Loucy (cell line): ENCODE results near the gene NUDT16.

Source experiments
- H2AFZ ChIP-seq: fragments of 200-600 bp; sonication (generic); 2 replicates; pipeline ENCODE4 v1.6.0; 2016; ENCODE audit warnings: antibody characterized with exemption, mild to moderate bottlenecking, low read length, moderate library complexity
- H3F3A ChIP-seq: fragments of 200-600 bp; 2 replicates; pipeline ENCODE4 v1.6.0; 2016; ENCODE audit warnings: antibody characterized with exemption, low read depth, mild to moderate bottlenecking
- H3K27me3 ChIP-seq: fragments of 200-600 bp; sonication (generic); 2 replicates; pipeline ENCODE4 v1.6.1; 2014; ENCODE audit warnings: low read length, mild to moderate bottlenecking; ENCODE audit not compliant: insufficient read depth, poor library complexity, severe bottlenecking
- H3K36me3 ChIP-seq: fragments of 200-600 bp; sonication (generic); 2 replicates; pipeline ENCODE4 v1.6.1; 2016; ENCODE audit warnings: low read length; ENCODE audit not compliant: insufficient read depth
- H3K4me1 ChIP-seq: fragments of 200-600 bp; sonication (generic); 2 replicates; pipeline ENCODE4 v1.5.1; 2014; ENCODE audit warnings: low read length, mild to moderate bottlenecking; ENCODE audit not compliant: insufficient read depth, poor library complexity, severe bottlenecking
- H3K4me2 ChIP-seq: fragments of 200-600 bp; sonication (generic); 2 replicates; pipeline ENCODE4 v1.6.0; 2014; ENCODE audit warnings: antibody characterized with exemption, low read length, low read depth, mild to moderate bottlenecking; ENCODE audit not compliant: poor library complexity, severe bottlenecking
- H3K4me3 ChIP-seq: fragments of 200-600 bp; sonication (generic); 2 replicates; pipeline ENCODE4 v1.5.1; 2014; ENCODE audit warnings: low read length, mild to moderate bottlenecking, mixed read lengths; ENCODE audit not compliant: poor library complexity, severe bottlenecking
- H3K79me2 ChIP-seq: fragments of 200-600 bp; sonication (generic); 2 replicates; pipeline ENCODE4 v1.6.1; 2014; ENCODE audit warnings: low read length; ENCODE audit not compliant: insufficient read depth
- H3K9ac ChIP-seq: fragments of 200-600 bp; sonication (generic); 2 replicates; pipeline ENCODE4 v1.6.0; 2014; ENCODE audit warnings: mild to moderate bottlenecking, low read depth, low read length, moderate library complexity; ENCODE audit not compliant: poor library complexity, severe bottlenecking
- H3K9me2 ChIP-seq: fragments of 200-600 bp; sonication (generic); replicated peaks from 2 replicates; pipeline ENCODE4 v1.6.1; 2016; ENCODE audit warnings: low read depth, low read length, mixed read lengths
- H3K9me3 ChIP-seq: fragments of 200-600 bp; sonication (generic); 2 replicates; pipeline ENCODE4 v1.6.1; 2014; ENCODE audit warnings: mild to moderate bottlenecking, antibody characterized with exemption, low read length, low read depth; ENCODE audit not compliant: insufficient read depth
- H4K20me1 ChIP-seq: fragments of 200-600 bp; sonication (generic); 2 replicates; pipeline ENCODE4 v1.6.0; 2014; ENCODE audit warnings: antibody characterized with exemption, low read length, mild to moderate bottlenecking; ENCODE audit not compliant: insufficient read depth, poor library complexity, severe bottlenecking
- CTCF ChIP-seq: fragments of 200-600 bp; sonication (generic); conservative IDR thresholded peaks from 2 replicates; pipeline ENCODE4 v1.5.1; 2014; ENCODE audit warnings: mild to moderate bottlenecking, antibody characterized with exemption, low read length
- EZH2phosphoT487 ChIP-seq: fragments of 200-600 bp; IDR thresholded peaks from 2 replicates; pipeline ENCODE4 v1.6.1; 2018; ENCODE audit warnings: antibody characterized with exemption, mild to moderate bottlenecking, moderate library complexity, borderline replicate concordance

The NUDT16 gene

GRCh38 chr3:131390331-131390730, 8.8 kb downstream of the NUDT16 start:
- Histone ChIP-seq H3K9me2 (no peaks in the 10 kb centered on the region), H3K4me3 (no peak overlapping the region), H4K20me1 (no peaks in the 10 kb centered on the region), H2AFZ (no peak overlapping the region), H3K27me3 (no peaks in the 10 kb centered on the region), H3F3A (no peaks in the 10 kb centered on the region), H3K79me2 (no peaks in the 10 kb centered on the region), H3K4me2 (no peak overlapping the region), H3K9me3 (no peaks in the 10 kb centered on the region), H3K9ac (no peak overlapping the region), H3K36me3 (no peaks in the 10 kb centered on the region), H3K4me1 (no peaks in the 10 kb centered on the region)
- TF ChIP-seq CTCF (no peak), EZH2phosphoT487 (no peak)

GRCh38 chr3:131393051-131393450, 11.5 kb downstream of the NUDT16 start:
- Histone ChIP-seq H3K9me2 (no peaks in the 10 kb centered on the region), H3K4me1 (no peaks in the 10 kb centered on the region), H3K36me3 (no peaks in the 10 kb centered on the region), H3K9me3 (no peaks in the 10 kb centered on the region), H3K4me3 (no peak overlapping the region), H2AFZ (no peak overlapping the region), H3K79me2 (no peaks in the 10 kb centered on the region), H4K20me1 (no peaks in the 10 kb centered on the region), H3F3A (no peaks in the 10 kb centered on the region), H3K27me3 (no peaks in the 10 kb centered on the region), H3K9ac (no peak overlapping the region), H3K4me2 (no peak overlapping the region)
- TF ChIP-seq EZH2phosphoT487 (no peak), CTCF (no peak)

GRCh38 chr3:131393868-131394267, 12.3 kb downstream of the NUDT16 start:
- TF ChIP-seq CTCF (no peak), EZH2phosphoT487 (no peak)
- no peaks in the 10 kb centered on the region for H3K79me2 ChIP-seq
- no peak overlapping the region for H3K4me2 ChIP-seq
- H3K36me3 ChIP-seq: no peaks in the 10 kb centered on the region
- H3K27me3 ChIP-seq: no peaks in the 10 kb centered on the region
- no peaks in the 10 kb centered on the region for H3K9me3 ChIP-seq
- H3K4me1 ChIP-seq: no peaks in the 10 kb centered on the region
- no peaks in the 10 kb centered on the region for H3F3A ChIP-seq
- no peaks in the 10 kb centered on the region for H4K20me1 ChIP-seq
- H2AFZ ChIP-seq: no peak overlapping the region
- no peak overlapping the region for H3K4me3 ChIP-seq
- no peak overlapping the region for H3K9ac ChIP-seq
- H3K9me2 ChIP-seq: no peaks in the 10 kb centered on the region
